Activated CD8-positive, alpha-beta memory T cell treated with anti-CD3 and anti-CD28 coated beads, Interleukin-2, amount 50 U/mL, for 24 hours (primary cell): ENCODE data around the gene TSSC4.

Experiments
- DNase-seq: peaks from one replicate; pipeline ENCODE4 v3.0.0-alpha.2; 2020; ENCODE audit errors: extremely low read depth

The TSSC4 gene

GRCh38 chr11:2386591-2386990, 14.0 kb upstream of the TSSC4 start:
- no peak for DNase-seq

- no peak for DNase-seq
Observed at GRCh38 chr11:2387266-2387987, 13.1 kb upstream of the TSSC4 start.

- no peak for DNase-seq
Observed at GRCh38 chr11:2388431-2389376, 11.8 kb upstream of the TSSC4 start.

DNA sequence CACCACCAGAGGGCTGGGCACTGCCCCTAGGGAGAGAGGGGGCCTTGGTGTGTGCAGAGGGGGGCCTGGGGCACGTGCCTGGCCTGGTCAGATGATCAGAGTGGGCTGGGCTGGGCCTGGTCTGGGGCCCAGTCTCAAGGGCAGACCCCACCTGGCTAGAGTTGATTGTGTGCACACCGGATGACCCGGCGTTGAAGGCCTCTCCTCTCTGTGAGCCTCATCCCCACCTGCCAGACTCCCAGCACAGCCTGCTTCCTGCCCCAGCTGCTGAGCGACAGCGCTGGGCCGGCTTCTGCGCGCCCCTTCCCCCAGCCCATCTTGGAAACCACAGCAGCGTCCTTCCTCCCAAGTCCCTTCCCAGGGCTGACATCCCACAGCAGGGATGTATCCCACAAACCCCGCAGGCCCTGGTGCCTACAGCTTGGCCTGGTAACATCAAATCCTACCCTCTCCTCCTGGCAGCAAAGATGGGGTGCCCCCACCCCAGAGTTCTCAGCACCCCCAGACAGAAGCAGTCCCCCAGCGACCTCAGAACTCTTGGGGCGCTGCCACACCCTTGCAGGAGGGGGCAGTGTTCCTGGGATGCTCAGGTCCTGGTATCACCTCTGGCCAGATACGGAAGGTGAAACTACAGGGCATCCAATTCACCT, 11.0 kb upstream of the TSSC4 start:
- no peak for DNase-seq

GRCh38 chr11:2390091-2390724, 10.3 kb upstream of the TSSC4 start:
- no peak for DNase-seq

- DNase-seq = no peak
Observed at GRCh38 chr11:2390725-2391151, 9.8 kb upstream of the TSSC4 start.

- no peak for DNase-seq
Observed at GRCh38 chr11:2391181-2391975, 9.2 kb upstream of the TSSC4 start.

- no peak for DNase-seq
Observed at GRCh38 chr11:2392241-2392959, 8.2 kb upstream of the TSSC4 start.

DNA sequence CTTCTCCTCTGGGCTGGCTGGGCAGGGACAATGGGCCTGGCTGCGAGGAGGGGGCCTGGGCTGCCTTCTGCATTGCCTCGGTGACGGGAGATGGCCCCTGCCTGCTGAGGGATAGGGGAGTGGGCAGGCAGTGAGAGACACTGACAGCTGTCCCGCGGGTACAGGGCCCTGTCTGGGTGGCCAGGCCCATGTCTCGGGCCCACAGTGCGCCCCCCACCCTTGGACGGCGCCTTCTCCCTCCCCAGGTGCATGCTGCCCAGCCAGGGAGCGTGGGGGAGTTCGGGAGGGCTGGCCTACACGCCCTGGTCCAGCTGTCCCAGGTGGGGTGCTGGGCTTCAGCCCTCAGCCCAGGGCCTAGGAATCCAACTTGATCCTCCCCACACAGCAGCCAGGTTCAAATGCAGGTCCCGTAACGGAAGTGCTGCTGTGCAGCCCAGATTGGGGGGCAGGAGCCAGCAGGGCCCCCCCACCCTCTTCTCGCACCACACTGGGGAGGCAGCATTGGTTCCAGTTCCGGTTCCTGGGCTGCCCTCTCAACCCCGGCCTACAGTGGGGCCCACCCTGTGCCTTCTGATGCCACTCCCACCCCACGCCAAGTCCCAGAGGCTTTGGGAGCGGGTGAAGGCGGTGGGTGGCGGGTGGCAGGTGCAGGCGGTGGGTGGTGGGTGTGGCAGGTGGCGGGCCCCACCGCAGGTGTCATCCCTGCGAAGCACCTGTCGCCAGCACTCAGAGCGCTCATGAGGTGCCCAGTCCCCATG, 7.3 kb upstream of the TSSC4 start:
- DNase-seq = no peak

DNA sequence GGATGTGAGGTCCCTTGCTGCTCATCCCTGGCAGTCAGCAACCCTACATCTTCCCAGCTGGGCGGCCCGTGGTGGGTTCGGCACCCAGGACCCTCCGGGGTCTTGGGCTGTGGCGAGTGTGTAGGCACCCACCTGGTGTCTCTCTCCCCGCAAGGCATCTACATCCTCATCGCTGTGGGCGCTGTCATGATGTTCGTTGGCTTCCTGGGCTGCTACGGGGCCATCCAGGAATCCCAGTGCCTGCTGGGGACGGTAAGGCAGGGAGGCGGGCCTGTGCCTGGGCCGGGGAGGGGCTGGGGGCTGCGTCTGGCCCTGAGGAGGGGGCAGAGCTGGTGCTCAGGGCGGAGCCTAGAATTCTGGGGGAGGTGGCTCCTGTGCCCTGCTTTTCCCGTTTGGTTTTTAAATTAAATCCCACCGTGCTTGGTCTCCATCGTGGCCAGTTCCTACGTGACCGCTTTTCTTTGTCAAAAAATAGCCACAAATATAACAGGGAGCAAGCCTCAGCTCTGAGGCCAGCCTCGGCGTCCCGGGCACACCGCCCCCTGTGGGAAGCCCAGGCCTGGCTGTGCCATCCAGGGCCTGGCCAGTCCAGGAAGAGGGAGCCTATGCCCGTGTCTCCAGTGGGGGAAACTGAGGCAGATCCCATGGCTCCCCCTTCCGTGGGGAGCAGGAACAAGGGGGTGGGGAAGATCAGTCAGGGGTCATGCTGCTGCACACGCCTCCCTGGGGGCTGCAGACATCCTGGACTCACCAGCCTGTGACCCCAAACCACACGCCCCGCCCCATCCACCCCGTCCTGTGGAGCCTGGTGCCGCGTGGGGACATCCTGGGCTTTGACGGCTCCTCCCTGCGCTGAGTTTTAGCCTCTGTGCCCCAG, 6.4 kb upstream of the TSSC4 start:
- DNase-seq = no peak

DNA sequence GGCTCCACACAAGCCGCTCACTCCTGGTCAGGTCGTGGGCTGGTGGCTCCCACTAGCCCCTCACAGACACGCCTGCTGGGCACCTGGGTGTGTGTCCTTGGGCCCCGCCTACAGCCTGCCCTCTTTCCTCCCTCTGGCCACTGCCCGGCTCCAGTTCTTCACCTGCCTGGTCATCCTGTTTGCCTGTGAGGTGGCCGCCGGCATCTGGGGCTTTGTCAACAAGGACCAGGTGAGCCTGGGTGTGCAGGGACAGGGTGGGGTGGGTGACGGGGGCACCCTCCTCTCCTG, 5.8 kb upstream of the TSSC4 start:
- no peak for DNase-seq

- no peak for DNase-seq
Observed at GRCh38 chr11:2395211-2395730, 5.3 kb upstream of the TSSC4 start.

DNA sequence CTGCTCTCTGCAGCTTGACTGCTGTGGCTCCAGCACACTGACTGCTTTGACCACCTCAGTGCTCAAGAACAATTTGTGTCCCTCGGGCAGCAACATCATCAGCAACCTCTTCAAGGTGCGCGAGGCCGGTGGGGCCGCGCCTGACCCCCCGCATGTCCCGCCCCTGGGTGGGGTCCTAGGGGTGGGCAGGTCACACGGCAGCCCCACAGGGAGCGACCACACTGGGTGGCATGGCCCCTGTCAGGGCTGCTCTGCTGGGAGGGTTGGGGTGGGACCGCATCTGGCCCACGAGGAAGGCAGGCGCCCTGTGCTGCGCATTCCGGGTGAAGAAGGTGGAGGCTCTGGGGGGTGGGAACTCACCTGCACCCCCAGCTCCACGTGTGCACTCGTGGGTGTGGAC, 4.7 kb upstream of the TSSC4 start:
- DNase-seq = no peak

- no peak for DNase-seq
Observed at GRCh38 chr11:2396471-2396870, 4.1 kb upstream of the TSSC4 start.

DNA sequence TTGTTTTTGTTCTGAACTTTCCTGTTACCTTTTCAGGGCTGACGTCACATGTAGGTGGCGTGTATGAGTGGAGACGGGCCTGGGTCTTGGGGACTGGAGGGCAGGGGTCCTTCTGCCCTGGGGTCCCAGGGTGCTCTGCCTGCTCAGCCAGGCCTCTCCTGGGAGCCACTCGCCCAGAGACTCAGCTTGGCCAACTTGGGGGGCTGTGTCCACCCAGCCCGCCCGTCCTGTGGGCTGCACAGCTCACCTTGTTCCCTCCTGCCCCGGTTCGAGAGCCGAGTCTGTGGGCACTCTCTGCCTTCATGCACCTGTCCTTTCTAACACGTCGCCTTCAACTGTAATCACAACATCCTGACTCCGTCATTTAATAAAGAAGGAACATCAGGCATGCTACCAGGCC, 3.5 kb upstream of the TSSC4 start:
- no peak for DNase-seq

DNA sequence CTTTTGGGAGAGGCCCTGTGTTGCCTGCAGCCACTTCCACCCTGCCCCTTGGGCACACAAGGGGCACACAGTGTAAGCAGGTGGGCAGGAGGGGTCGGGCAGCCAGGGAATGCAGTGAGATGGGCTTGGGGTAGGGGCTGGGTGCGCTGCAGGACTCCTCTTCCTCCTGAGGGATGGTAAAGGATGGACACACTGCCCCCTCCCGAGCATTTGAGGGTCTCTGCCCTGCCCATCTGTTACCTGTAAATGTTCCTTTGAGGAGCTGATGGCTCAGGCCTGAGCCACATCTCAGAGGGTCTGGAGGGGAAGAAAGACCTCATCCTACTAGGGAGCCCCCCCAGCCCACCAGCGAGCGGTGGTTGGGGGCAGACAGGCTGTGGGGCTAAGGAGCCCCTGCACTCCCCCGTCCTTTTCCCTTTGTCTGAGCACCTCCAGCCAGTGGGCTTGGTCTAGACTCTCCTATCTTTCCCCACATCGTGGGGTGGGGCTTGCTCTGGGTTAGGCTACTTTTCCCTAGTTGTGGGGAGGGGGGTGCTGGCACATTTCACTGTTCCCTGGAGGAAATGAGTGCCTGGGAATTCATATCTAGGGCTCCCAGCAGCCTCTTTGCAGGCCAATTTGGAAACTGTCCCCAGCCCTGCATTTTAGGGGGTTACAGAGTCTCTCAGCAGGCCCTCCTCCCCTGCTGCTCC, 1.7 kb upstream of the TSSC4 start:
- no peak for DNase-seq

DNA sequence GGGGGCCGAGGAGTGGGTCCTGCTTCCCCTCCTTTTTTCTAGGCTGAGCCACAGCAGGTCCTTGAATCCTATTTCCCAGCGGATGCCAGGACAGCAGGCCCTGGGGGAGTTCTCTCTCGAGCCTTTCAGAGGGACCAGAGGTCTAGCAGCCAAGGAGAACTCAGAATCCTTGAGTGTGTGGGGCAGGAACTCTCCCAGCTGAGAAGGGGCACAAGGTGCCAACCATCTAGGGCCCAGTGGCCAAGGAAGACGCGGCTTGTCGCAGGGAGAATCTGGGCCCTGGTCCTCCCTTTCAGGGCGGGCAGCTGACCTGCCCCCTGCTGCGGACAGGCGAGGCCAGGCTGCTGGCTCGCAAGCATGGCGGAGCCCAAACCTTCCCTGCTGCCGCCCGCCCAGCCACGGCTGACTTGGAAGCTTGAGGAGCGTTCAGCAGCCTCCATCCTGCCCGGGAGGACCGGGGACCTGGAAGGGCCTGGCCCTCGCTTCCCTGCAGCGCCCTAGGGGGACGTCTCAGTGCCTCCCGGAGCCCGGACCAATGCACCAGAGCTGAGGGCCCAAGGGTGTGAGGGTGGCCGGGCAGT, 972 bp upstream of the TSSC4 start:
- no peak for DNase-seq
